ENCODE data around the gene CAMP.
"Not testable (repeated sequence)": the region's sequence is repeated elsewhere in the genome, so short reads cannot be mapped to it uniquely, and the experiment has no call there.

DNA sequence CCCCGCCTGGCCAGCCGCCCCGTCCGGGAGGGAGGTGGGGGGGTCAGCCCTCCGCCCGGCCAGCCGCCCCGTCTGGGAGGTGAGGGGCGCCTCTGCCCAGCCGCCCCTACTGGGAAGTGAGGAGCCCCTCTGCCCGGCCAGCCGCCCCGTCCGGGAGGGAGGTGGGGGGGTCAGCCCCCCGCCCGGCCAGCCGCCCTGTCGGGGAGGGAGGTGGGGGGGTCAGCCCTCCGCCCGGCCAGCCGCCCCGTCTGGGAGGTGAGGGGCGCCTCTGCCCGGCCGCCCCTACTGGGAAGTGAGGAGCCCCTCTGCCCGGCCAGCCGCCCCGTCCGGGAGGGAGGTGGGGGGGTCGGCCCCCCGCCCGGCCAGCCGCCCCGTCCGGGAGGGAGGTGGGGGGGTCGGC is 11.5 kb upstream of the CAMP start:
- TF ChIP-seq, protein P1, sequence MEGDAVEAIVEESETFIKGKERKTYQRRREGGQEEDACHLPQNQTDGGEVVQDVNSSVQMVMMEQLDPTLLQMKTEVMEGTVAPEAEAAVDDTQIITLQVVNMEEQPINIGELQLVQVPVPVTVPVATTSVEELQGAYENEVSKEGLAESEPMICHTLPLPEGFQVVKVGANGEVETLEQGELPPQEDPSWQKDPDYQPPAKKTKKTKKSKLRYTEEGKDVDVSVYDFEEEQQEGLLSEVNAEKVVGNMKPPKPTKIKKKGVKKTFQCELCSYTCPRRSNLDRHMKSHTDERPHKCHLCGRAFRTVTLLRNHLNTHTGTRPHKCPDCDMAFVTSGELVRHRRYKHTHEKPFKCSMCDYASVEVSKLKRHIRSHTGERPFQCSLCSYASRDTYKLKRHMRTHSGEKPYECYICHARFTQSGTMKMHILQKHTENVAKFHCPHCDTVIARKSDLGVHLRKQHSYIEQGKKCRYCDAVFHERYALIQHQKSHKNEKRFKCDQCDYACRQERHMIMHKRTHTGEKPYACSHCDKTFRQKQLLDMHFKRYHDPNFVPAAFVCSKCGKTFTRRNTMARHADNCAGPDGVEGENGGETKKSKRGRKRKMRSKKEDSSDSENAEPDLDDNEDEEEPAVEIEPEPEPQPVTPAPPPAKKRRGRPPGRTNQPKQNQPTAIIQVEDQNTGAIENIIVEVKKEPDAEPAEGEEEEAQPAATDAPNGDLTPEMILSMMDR (conservative IDR thresholded peaks at IDR 0.05; ENCODE audit: low read depth, low read length): not testable (repeated sequence)
- TF ChIP-seq EZH2 (IDR thresholded peaks at IDR 0.05; ENCODE audit: borderline replicate concordance, low read depth, low read length, poor library complexity, severe bottlenecking): not testable (repeated sequence)
